ENCODE results near the gene SRP72. TPM values are rescaled to one million over a fixed set of nuclear protein-coding genes. Genes with fewer than 3 reads are reported as not detected.

Gene SRP72
- polyA plus RNA-seq (2013, experiment 1 of 2), result 234 TPM
- 243 TPM for polyA plus RNA-seq (2013, experiment 2 of 2)

GRCh38 chr4:56467284-56468096 lies at the start of gene SRP72:
Gene SRP72 (plus strand): TSS chr4:56467617. CDS start chr4:56467636, 19 bp downstream.
- H3K18ac ChIP-seq (ENCODE audit: low read length), result peak within 1 kb of the TSS; percentile 65
- peak within 1 kb of the TSS; percentile 90 for H3K4me2 ChIP-seq (ENCODE audit: low read length)
- peak within 1 kb of the TSS; percentile 59 for H3K27ac ChIP-seq (ENCODE audit: low read depth, low read length)
- H3K4me3 ChIP-seq (ENCODE audit: low read length), result peak within 1 kb of the TSS; percentile 99
- H3K79me1 ChIP-seq (ENCODE audit: low read length), result peaks cover 13% of the 10 kb centered on the region
- no peak within 1 kb of the TSS for H4K5ac ChIP-seq (ENCODE audit: low read length)
- H2AK5ac ChIP-seq (ENCODE audit: low read length), result no peak within 1 kb of the TSS
- H2BK120ac ChIP-seq (ENCODE audit: low read depth, low read length), result no peak within 1 kb of the TSS
- peak within 1 kb of the TSS; percentile 96 for H3K9ac ChIP-seq (ENCODE audit: low read length)
- no peak within 1 kb of the TSS for H2BK5ac ChIP-seq (ENCODE audit: low read length)
- peak; percentile 96 for DNase-seq
- WGBS (ENCODE audit: extremely low coverage, insufficient coverage, low lambda C conversion rate), result no CpG with 5 or more reads among the region's 62 CpGs
- peaks cover 3% of the 10 kb centered on the region for H3K36me3 ChIP-seq (ENCODE audit: control insufficient read depth, insufficient read depth, low read length)
- H3K79me2 ChIP-seq (ENCODE audit: control insufficient read depth, insufficient read depth, low read length), result peaks cover 33% of the 10 kb centered on the region
- peaks cover 2% of the 10 kb centered on the region for H3K4me1 ChIP-seq (ENCODE audit: control insufficient read depth, low read depth, low read length)
- H2BK15ac ChIP-seq (replicated peaks; ENCODE audit: low read depth), result no peak within 1 kb of the TSS
- H3K56ac ChIP-seq (ENCODE audit: low read length), result peak within 1 kb of the TSS; percentile 94
- H3K23ac ChIP-seq (ENCODE audit: low read length), result peak within 1 kb of the TSS; percentile 59
- no peak within 1 kb of the TSS for H4K8ac ChIP-seq (ENCODE audit: low read depth, low read length)
- no peaks in the 10 kb centered on the region for H3K27me3 ChIP-seq (ENCODE audit: insufficient read depth, low read length, poor library complexity)
- peak within 1 kb of the TSS; percentile 89 for H3K4ac ChIP-seq (ENCODE audit: low read depth, low read length)

- H2BK5ac ChIP-seq (ENCODE audit: low read length), result no peak overlapping the region
- no peak overlapping the region for H2BK120ac ChIP-seq (ENCODE audit: low read depth, low read length)
- H3K4me3 ChIP-seq (ENCODE audit: low read length), result no peak overlapping the region
- H2AK5ac ChIP-seq (ENCODE audit: low read length), result no peak overlapping the region
- no peaks in the 10 kb centered on the region for H3K4me1 ChIP-seq (ENCODE audit: control insufficient read depth, low read depth, low read length)
- no peaks in the 10 kb centered on the region for H3K36me3 ChIP-seq (ENCODE audit: control insufficient read depth, insufficient read depth, low read length)
- H3K79me2 ChIP-seq (ENCODE audit: control insufficient read depth, insufficient read depth, low read length), result peaks cover 70% of the 10 kb centered on the region
- H4K5ac ChIP-seq (ENCODE audit: low read length), result no peak overlapping the region
- DNase-seq, result no peak
- H3K79me1 ChIP-seq (ENCODE audit: low read length), result peaks cover 11% of the 10 kb centered on the region
- no peak overlapping the region for H3K4me2 ChIP-seq (ENCODE audit: low read length)
- H3K23ac ChIP-seq (ENCODE audit: low read length), result no peak overlapping the region
- H3K27ac ChIP-seq (ENCODE audit: low read depth, low read length), result no peak overlapping the region
- H3K4ac ChIP-seq (ENCODE audit: low read depth, low read length), result no peak overlapping the region
- H4K8ac ChIP-seq (ENCODE audit: low read depth, low read length), result no peak overlapping the region
- no peak overlapping the region for H3K56ac ChIP-seq (ENCODE audit: low read length)
- H3K9ac ChIP-seq (ENCODE audit: low read length), result no peak overlapping the region
- WGBS (ENCODE audit: extremely low coverage, insufficient coverage, low lambda C conversion rate), result no CpG with 5 or more reads among the region's 5 CpGs
- no peaks in the 10 kb centered on the region for H3K27me3 ChIP-seq (ENCODE audit: insufficient read depth, low read length, poor library complexity)
- no peak overlapping the region for H3K18ac ChIP-seq (ENCODE audit: low read length)
- H2BK15ac ChIP-seq (replicated peaks; ENCODE audit: low read depth), result no peak overlapping the region
Observed at GRCh38 chr4:56424176-56424575, 43.2 kb upstream of the SRP72 start.

GRCh38 chr4:56424697-56425514 lies 42.5 kb upstream of the SRP72 start:
- no peak for DNase-seq
- Histone ChIP-seq H3K4me3 (ENCODE audit: low read length) (no peak overlapping the region), H3K56ac (ENCODE audit: low read length) (no peak overlapping the region), H4K5ac (ENCODE audit: low read length) (no peak overlapping the region), H2BK15ac (replicated peaks; ENCODE audit: low read depth) (no peak overlapping the region), H2BK120ac (ENCODE audit: low read depth, low read length) (no peak overlapping the region), H2BK5ac (ENCODE audit: low read length) (no peak overlapping the region), H3K79me2 (ENCODE audit: control insufficient read depth, insufficient read depth, low read length) (peaks cover 70% of the 10 kb centered on the region), H3K9ac (ENCODE audit: low read length) (no peak overlapping the region), H3K23ac (ENCODE audit: low read length) (no peak overlapping the region), H3K18ac (ENCODE audit: low read length) (no peak overlapping the region), H3K27ac (ENCODE audit: low read depth, low read length) (no peak overlapping the region), H3K27me3 (ENCODE audit: insufficient read depth, low read length, poor library complexity) (no peaks in the 10 kb centered on the region), H3K79me1 (ENCODE audit: low read length) (peaks cover 11% of the 10 kb centered on the region), H4K8ac (ENCODE audit: low read depth, low read length) (no peak overlapping the region), H3K4me1 (ENCODE audit: control insufficient read depth, low read depth, low read length) (no peaks in the 10 kb centered on the region), H3K36me3 (ENCODE audit: control insufficient read depth, insufficient read depth, low read length) (no peaks in the 10 kb centered on the region), H2AK5ac (ENCODE audit: low read length) (no peak overlapping the region), H3K4ac (ENCODE audit: low read depth, low read length) (no peak overlapping the region), H3K4me2 (ENCODE audit: low read length) (no peak overlapping the region)
- no CpG with 5 or more reads among the region's 5 CpGs for WGBS (ENCODE audit: extremely low coverage, insufficient coverage, low lambda C conversion rate)

GRCh38 chr4:56425518-56425917 lies 41.9 kb upstream of the SRP72 start:
- WGBS (ENCODE audit: extremely low coverage, insufficient coverage, low lambda C conversion rate), result no CpG with 5 or more reads among the region's 3 CpGs
- Histone ChIP-seq H3K4me3 (ENCODE audit: low read length) (no peak overlapping the region), H3K9ac (ENCODE audit: low read length) (no peak overlapping the region), H3K27ac (ENCODE audit: low read depth, low read length) (no peak overlapping the region), H3K27me3 (ENCODE audit: insufficient read depth, low read length, poor library complexity) (no peaks in the 10 kb centered on the region), H3K79me2 (ENCODE audit: control insufficient read depth, insufficient read depth, low read length) (peaks cover 75% of the 10 kb centered on the region), H4K8ac (ENCODE audit: low read depth, low read length) (no peak overlapping the region), H3K23ac (ENCODE audit: low read length) (no peak overlapping the region), H2AK5ac (ENCODE audit: low read length) (no peak overlapping the region), H2BK15ac (replicated peaks; ENCODE audit: low read depth) (no peak overlapping the region), H3K4me1 (ENCODE audit: control insufficient read depth, low read depth, low read length) (no peaks in the 10 kb centered on the region), H3K36me3 (ENCODE audit: control insufficient read depth, insufficient read depth, low read length) (no peaks in the 10 kb centered on the region), H3K4me2 (ENCODE audit: low read length) (no peak overlapping the region), H3K56ac (ENCODE audit: low read length) (no peak overlapping the region), H4K5ac (ENCODE audit: low read length) (no peak overlapping the region), H2BK5ac (ENCODE audit: low read length) (no peak overlapping the region), H2BK120ac (ENCODE audit: low read depth, low read length) (no peak overlapping the region), H3K4ac (ENCODE audit: low read depth, low read length) (no peak overlapping the region), H3K18ac (ENCODE audit: low read length) (no peak overlapping the region), H3K79me1 (ENCODE audit: low read length) (peaks cover 11% of the 10 kb centered on the region)
- peak; percentile 66 for DNase-seq

GRCh38 chr4:56426273-56426672 lies 41.1 kb upstream of the SRP72 start:
- Histone ChIP-seq H2BK15ac (replicated peaks; ENCODE audit: low read depth) (no peak overlapping the region), H2AK5ac (ENCODE audit: low read length) (no peak overlapping the region), H3K9ac (ENCODE audit: low read length) (no peak overlapping the region), H2BK5ac (ENCODE audit: low read length) (no peak overlapping the region), H3K4me3 (ENCODE audit: low read length) (no peak overlapping the region), H3K4ac (ENCODE audit: low read depth, low read length) (no peak overlapping the region), H3K27me3 (ENCODE audit: insufficient read depth, low read length, poor library complexity) (no peaks in the 10 kb centered on the region), H2BK120ac (ENCODE audit: low read depth, low read length) (no peak overlapping the region), H3K23ac (ENCODE audit: low read length) (no peak overlapping the region), H3K18ac (ENCODE audit: low read length) (no peak overlapping the region), H3K4me1 (ENCODE audit: control insufficient read depth, low read depth, low read length) (no peaks in the 10 kb centered on the region), H3K36me3 (ENCODE audit: control insufficient read depth, insufficient read depth, low read length) (no peaks in the 10 kb centered on the region), H3K27ac (ENCODE audit: low read depth, low read length) (no peak overlapping the region), H3K56ac (ENCODE audit: low read length) (no peak overlapping the region), H4K8ac (ENCODE audit: low read depth, low read length) (no peak overlapping the region), H3K4me2 (ENCODE audit: low read length) (no peak overlapping the region), H3K79me1 (ENCODE audit: low read length) (peaks cover 7% of the 10 kb centered on the region), H3K79me2 (ENCODE audit: control insufficient read depth, insufficient read depth, low read length) (peaks cover 74% of the 10 kb centered on the region), H4K5ac (ENCODE audit: low read length) (no peak overlapping the region)
- WGBS (ENCODE audit: extremely low coverage, insufficient coverage, low lambda C conversion rate), result no CpG with 5 or more reads among the region's 6 CpGs
- no peak for DNase-seq

All from mesendoderm (in vitro differentiated cells).